BE2C (cell line): ENCODE measurements around the gene GLYR1.

Experiments
- DNase-seq: peaks from one replicate; pipeline ENCODE4 v3.0.0-alpha.2; 2020
- H3K27me3 ChIP-seq: fragments of 250-450 bp; sonication (Bioruptor Pico); 2 replicates; pipeline ENCODE4 v1.5.1; 2020; ENCODE audit warnings: mild to moderate bottlenecking
- H3K36me3 ChIP-seq: fragments of 250-450 bp; sonication (Bioruptor Pico); 2 replicates; pipeline ENCODE4 v1.5.1; 2020; ENCODE audit warnings: mild to moderate bottlenecking
- H3K4me1 ChIP-seq: fragments of 250-450 bp; sonication (Bioruptor Pico); 2 replicates; pipeline ENCODE4 v1.5.1; 2020
- H3K4me3 ChIP-seq: 2 replicates; pipeline ENCODE4 v1.5.1; 2011; ENCODE audit warnings: low read depth, low read length
- H3K9me3 ChIP-seq: fragments of 250-450 bp; sonication (Bioruptor Pico); 2 replicates; pipeline ENCODE4 v1.5.1; 2020
- CTCF ChIP-seq: IDR thresholded peaks from 2 replicates; pipeline ENCODE4 v1.5.1; 2012; ENCODE audit warnings: mild to moderate bottlenecking, low read depth, low read length

GLYR1 gene

GRCh38 chr16:4868026-4868425, 20.9 kb upstream of the GLYR1 start:
- Histone ChIP-seq H3K36me3 (peaks cover 39% of the 10 kb centered on the region), H3K9me3 (no peaks in the 10 kb centered on the region), H3K4me1 (no peaks in the 10 kb centered on the region), H3K4me3 (no peak overlapping the region), H3K27me3 (no peaks in the 10 kb centered on the region)
- TF ChIP-seq CTCF: no peak
- no peak for DNase-seq

- H3K4me1 ChIP-seq: no peaks in the 10 kb centered on the region
- no peak overlapping the region for H3K4me3 ChIP-seq
- no peaks in the 10 kb centered on the region for H3K27me3 ChIP-seq
- no peak for TF ChIP-seq CTCF
- H3K9me3 ChIP-seq: no peaks in the 10 kb centered on the region
- no peak for DNase-seq
- H3K36me3 ChIP-seq: peaks cover 42% of the 10 kb centered on the region
These were observed 19.5 kb upstream of the GLYR1 start for GRCh38 chr16:4866586-4866985.

GRCh38 chr16:4865231-4865860, 18.3 kb upstream of the GLYR1 start:
- no peak for DNase-seq
- no peaks in the 10 kb centered on the region for H3K27me3 ChIP-seq
- H3K4me3 ChIP-seq: no peak overlapping the region
- H3K9me3 ChIP-seq: no peaks in the 10 kb centered on the region
- no peak for TF ChIP-seq CTCF
- H3K36me3 ChIP-seq: peaks cover 43% of the 10 kb centered on the region
- H3K4me1 ChIP-seq: no peaks in the 10 kb centered on the region

- H3K9me3 ChIP-seq: no peaks in the 10 kb centered on the region
- no peaks in the 10 kb centered on the region for H3K27me3 ChIP-seq
- H3K4me1 ChIP-seq: no peaks in the 10 kb centered on the region
- H3K4me3 ChIP-seq: no peak overlapping the region
- H3K36me3 ChIP-seq: peaks cover 44% of the 10 kb centered on the region
- DNase-seq: no peak
- TF ChIP-seq CTCF: no peak
These were observed 17.6 kb upstream of the GLYR1 start for GRCh38 chr16:4864728-4865127.

GRCh38 chr16:4862639-4863038, 15.6 kb upstream of the GLYR1 start:
- H3K36me3 ChIP-seq: peaks cover 54% of the 10 kb centered on the region
- TF ChIP-seq CTCF: no peak

GRCh38 chr16:4860727-4861342, 13.7 kb upstream of the GLYR1 start:
- no peak for DNase-seq
- H3K27me3 ChIP-seq: no peaks in the 10 kb centered on the region
- peaks cover 68% of the 10 kb centered on the region for H3K36me3 ChIP-seq
- no peaks in the 10 kb centered on the region for H3K4me1 ChIP-seq
- TF ChIP-seq CTCF: no peak
- no peak overlapping the region for H3K4me3 ChIP-seq
- H3K9me3 ChIP-seq: no peaks in the 10 kb centered on the region

More at GRCh38 chr16:4862639-4863038, 15.6 kb upstream of the GLYR1 start:
- no peaks in the 10 kb centered on the region for H3K9me3 ChIP-seq
- no peak overlapping the region for H3K4me3 ChIP-seq
- no peaks in the 10 kb centered on the region for H3K4me1 ChIP-seq
- no peak for DNase-seq
- no peaks in the 10 kb centered on the region for H3K27me3 ChIP-seq
